Bronchial epithelial cell (primary cell): ENCODE data around the gene THSD4. TPM values are rescaled to one million over a fixed set of nuclear protein-coding genes. Genes with fewer than 3 reads are reported as not detected.
A peak's percentile ranks its signal among the peaks of the same experiment; 100 is the strongest.

Experiments used
- DNase-seq: peaks from one replicate; pipeline ENCODE4 v3.0.0-alpha.2; 2010; ENCODE audit warnings: low read depth
- FAIRE-seq: peaks from 2 replicates; lab custom pipeline; 2011; peaks lifted over from hg19 to GRCh38; lab: Jason Lieb, UNC
- H3K27me3 ChIP-seq: 2 replicates; pipeline ENCODE4 v1.5.1; 2011; ENCODE audit warnings: low read length; ENCODE audit not compliant: control insufficient read depth, insufficient read depth
- H3K36me3 ChIP-seq: 2 replicates; pipeline ENCODE4 v1.5.1; 2011; ENCODE audit warnings: low read length; ENCODE audit not compliant: control insufficient read depth, insufficient read depth
- H3K4me3 ChIP-seq: 2 replicates; pipeline ENCODE4 v1.5.1; 2011; ENCODE audit warnings: mild to moderate bottlenecking, low read depth, low read length, control low read depth
- CTCF ChIP-seq: IDR thresholded peaks from 2 replicates; pipeline ENCODE4 v1.5.1; 2011; ENCODE audit warnings: mild to moderate bottlenecking, moderate library complexity, low read length, control low read depth, inconsistent platforms; ENCODE audit not compliant: insufficient read depth, severe bottlenecking
- total RNA-seq: library from RNA; depleted of rRNA; stranded (reverse); fragments of >200 nt; gene quantifications from 2 replicates; pipeline ENCODE4 v1.2.1, GENCODE V29; 2014

Gene THSD4
- total RNA-seq, 1 donor from 2014 or later: 14.5 TPM

- no peak for TF ChIP-seq CTCF
- DNase-seq (no peak), FAIRE-seq (no peak)
- Histone ChIP-seq H3K27me3 (no peaks in the 10 kb centered on the region), H3K36me3 (no peaks in the 10 kb centered on the region), H3K4me3 (no peak overlapping the region)
Observed at GRCh38 chr15:71112429-71112828, 2.8 kb upstream of the THSD4 start.

GRCh38 chr15:71114066-71114680 is 1.1 kb upstream of the THSD4 start:
- Histone ChIP-seq H3K4me3 (no peak overlapping the region), H3K27me3 (no peaks in the 10 kb centered on the region), H3K36me3 (no peaks in the 10 kb centered on the region)
- no peak for TF ChIP-seq CTCF
- no peak for FAIRE-seq
- DNase-seq: no peak

- DNase-seq (peak; percentile 50), FAIRE-seq (no peak)
- H3K4me3 ChIP-seq: peak overlapping the region; percentile 78
- H3K27me3 ChIP-seq: no peaks in the 10 kb centered on the region
- peak; percentile 1 for TF ChIP-seq CTCF
- no peaks in the 10 kb centered on the region for H3K36me3 ChIP-seq
Observed at GRCh38 chr15:71115567-71116351, 488 bp downstream of the THSD4 start.

- TF ChIP-seq CTCF: no peak
- Histone ChIP-seq H3K4me3 (peak overlapping the region; percentile 78), H3K27me3 (no peaks in the 10 kb centered on the region), H3K36me3 (no peaks in the 10 kb centered on the region)
- no peak for DNase-seq
- FAIRE-seq: no peak
Observed at GRCh38 chr15:71116366-71116765, 1.1 kb downstream of the THSD4 start.

GRCh38 chr15:71116942-71117341 is 1.7 kb downstream of the THSD4 start:
- no peak for FAIRE-seq
- Histone ChIP-seq H3K4me3 (no peak overlapping the region), H3K36me3 (no peaks in the 10 kb centered on the region), H3K27me3 (no peaks in the 10 kb centered on the region)
- TF ChIP-seq CTCF: no peak
- DNase-seq: no peak
